ENCODE data around the gene ZNRF4.

Gene ZNRF4

DNA sequence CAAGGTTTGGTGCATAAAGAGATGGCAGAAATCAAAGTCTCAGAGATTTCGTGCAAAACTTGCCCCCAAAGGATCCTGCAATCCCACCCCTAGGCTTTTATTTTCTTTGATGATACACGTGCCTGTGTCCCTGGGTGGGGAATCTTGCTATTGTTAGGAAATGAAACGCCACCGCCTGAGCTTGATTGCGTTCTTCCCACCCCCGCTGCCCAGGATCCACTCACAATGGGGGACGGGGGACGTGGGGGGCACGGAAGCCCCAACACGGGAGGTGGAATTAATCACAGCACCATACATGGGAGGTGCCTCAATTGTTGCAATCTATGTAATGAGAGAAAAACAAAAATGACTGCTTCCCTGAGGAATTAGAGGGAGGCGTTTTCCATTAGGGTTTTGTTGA lies 39.6 kb downstream of the ZNRF4 start:
- no peaks in the 10 kb centered on the region for H3K36me3 Mint-ChIP-seq (ENCODE audit: low read depth)
- no peak overlapping the region for H3K27ac Mint-ChIP-seq
- H3K9me3 Mint-ChIP-seq, result peaks cover 5% of the 10 kb centered on the region
- H3K4me3 Mint-ChIP-seq, result no peak overlapping the region
- no peaks in the 10 kb centered on the region for H3K4me1 Mint-ChIP-seq (ENCODE audit: low read depth)
- H3K27me3 Mint-ChIP-seq (ENCODE audit: low read depth), result peaks cover 19% of the 10 kb centered on the region

DNA sequence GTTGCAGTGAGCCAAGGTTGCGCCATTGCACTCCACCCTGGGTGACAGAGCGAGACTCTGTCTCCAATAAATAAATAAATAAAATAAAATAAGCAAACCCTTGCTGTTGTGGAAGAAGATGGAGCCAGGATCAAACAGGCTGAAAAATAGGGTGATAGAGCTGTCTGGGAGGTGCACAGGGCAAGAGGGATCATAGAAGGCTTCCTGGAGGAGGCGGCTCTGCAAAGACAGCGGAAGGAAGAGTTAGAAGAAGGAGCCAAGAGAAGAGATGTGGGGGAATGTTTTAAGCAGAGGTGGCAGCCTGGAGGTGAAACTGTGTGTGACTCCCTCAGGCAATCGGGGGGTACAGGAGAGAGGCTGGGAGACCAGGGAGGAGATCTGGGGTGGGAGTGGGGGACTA lies 40.6 kb downstream of the ZNRF4 start:
- no peaks in the 10 kb centered on the region for H3K36me3 Mint-ChIP-seq (ENCODE audit: low read depth)
- no peaks in the 10 kb centered on the region for H3K4me1 Mint-ChIP-seq (ENCODE audit: low read depth)
- no peak overlapping the region for H3K27ac Mint-ChIP-seq
- H3K9me3 Mint-ChIP-seq, result peaks cover 6% of the 10 kb centered on the region
- H3K4me3 Mint-ChIP-seq, result no peak overlapping the region
- peaks cover 19% of the 10 kb centered on the region for H3K27me3 Mint-ChIP-seq (ENCODE audit: low read depth)

DNA sequence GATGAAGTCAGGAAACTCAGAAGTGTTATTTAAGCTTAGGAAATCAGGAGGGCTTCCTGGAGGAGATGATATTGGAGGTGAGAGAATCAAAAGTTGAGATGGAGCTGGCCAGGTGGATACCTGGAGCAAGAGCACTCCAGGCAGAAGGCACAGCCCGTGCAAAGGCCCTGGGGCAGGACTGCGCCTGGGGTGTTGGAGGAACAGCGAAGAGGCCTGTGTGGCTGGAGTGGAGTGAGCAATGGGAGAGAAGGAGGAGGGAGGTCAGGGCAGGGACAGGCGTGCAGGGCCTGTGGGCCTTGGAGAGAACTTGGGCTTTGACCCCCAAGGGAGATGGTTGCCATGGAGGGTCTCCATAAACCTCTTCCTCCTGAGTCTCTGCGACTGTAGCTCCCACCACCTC lies 42.1 kb downstream of the ZNRF4 start:
- H3K27ac Mint-ChIP-seq, result no peak overlapping the region
- peaks cover 19% of the 10 kb centered on the region for H3K27me3 Mint-ChIP-seq (ENCODE audit: low read depth)
- H3K4me3 Mint-ChIP-seq, result no peak overlapping the region
- peaks cover 17% of the 10 kb centered on the region for H3K9me3 Mint-ChIP-seq
- no peaks in the 10 kb centered on the region for H3K4me1 Mint-ChIP-seq (ENCODE audit: low read depth)
- no peaks in the 10 kb centered on the region for H3K36me3 Mint-ChIP-seq (ENCODE audit: low read depth)

DNA sequence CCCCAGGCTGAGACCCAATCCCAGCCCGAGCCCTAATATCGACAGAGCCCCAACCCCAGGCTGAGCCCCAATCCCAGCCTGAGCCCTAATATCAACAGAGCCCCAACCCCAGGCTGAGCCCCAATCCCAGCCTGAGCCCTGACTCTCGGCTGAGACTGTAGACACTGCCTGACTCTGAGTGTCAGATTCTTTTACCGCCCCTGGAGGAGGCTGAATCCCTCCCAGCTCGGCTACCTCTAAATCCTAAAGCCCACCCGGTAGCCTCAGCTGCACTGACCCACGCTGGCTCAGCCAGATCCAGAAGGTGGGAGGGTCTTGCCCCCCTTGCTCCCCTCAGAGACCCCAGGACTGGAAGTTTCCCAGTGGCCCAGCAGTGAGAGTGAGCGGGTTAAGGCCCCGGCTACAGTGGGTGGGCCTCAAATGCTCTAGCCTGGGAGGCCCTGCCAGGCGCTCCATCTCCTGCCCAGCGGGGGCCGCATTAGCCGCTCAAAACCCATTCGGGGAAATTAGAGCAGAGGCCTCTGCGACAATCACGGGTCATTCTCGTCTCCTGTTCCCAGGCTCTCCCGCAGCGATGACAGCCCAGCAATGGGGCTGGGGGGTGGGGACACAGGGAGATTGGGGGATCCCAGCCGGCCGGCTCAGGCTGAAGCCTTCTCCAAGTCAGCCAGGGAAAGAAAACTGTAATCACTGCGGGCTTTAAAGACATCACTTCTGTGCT lies 43.8 kb downstream of the ZNRF4 start:
- H3K4me3 Mint-ChIP-seq, result no peak overlapping the region
- H3K27me3 Mint-ChIP-seq (ENCODE audit: low read depth), result peaks cover 6% of the 10 kb centered on the region
- peaks cover 29% of the 10 kb centered on the region for H3K9me3 Mint-ChIP-seq
- no peaks in the 10 kb centered on the region for H3K4me1 Mint-ChIP-seq (ENCODE audit: low read depth)
- no peaks in the 10 kb centered on the region for H3K36me3 Mint-ChIP-seq (ENCODE audit: low read depth)
- H3K27ac Mint-ChIP-seq, result no peak overlapping the region

DNA sequence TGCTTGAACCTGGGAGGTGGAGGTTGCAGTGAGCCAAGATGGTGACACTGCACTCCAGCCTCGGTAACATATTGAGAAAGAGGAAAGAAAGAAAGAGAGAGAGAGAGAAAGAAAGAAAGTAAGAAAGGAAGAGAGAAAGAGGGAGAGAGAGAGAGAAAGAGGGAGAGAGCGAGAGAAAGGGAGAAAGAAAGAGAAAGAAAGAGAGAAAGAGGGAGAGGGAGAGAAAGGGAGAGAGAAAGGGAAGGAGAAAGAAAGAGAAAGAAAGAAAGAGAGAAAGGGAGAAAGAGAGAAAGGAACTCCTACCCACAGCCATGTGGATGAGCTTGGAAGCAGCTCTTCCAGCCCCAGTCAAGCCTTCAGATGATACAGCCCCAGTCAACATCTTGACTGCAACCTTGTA lies 46.7 kb downstream of the ZNRF4 start:
- Mint-ChIP-seq H3K4me1 (ENCODE audit: low read depth) (no peaks in the 10 kb centered on the region), H3K36me3 (ENCODE audit: low read depth) (peaks cover 2% of the 10 kb centered on the region), H3K4me3 (no peak overlapping the region), H3K27me3 (ENCODE audit: low read depth) (no peaks in the 10 kb centered on the region), H3K27ac (no peak overlapping the region), H3K9me3 (peaks cover 39% of the 10 kb centered on the region)

DNA sequence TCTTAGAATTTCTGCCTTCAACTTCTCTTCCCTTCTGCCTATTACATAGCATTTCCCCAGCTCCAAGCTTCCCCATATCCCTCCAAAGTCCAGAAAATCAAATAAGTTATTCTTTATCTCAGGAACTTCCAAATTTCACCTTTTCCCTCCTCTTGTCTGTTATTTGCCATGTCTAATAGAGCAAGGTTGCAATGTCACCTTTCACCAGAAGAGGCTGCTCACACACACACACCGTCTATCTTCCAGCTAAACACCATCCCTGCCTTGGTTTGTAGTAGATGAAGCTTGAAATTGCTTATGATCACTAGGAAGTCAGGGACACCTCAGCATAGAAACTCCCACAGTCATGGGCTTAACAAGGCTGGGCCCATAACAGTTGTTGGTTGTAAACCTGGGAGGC lies 48.4 kb downstream of the ZNRF4 start:
- Mint-ChIP-seq H3K36me3 (ENCODE audit: low read depth) (peaks cover 2% of the 10 kb centered on the region), H3K4me1 (ENCODE audit: low read depth) (no peaks in the 10 kb centered on the region), H3K4me3 (no peak overlapping the region), H3K27me3 (ENCODE audit: low read depth) (no peaks in the 10 kb centered on the region), H3K27ac (no peak overlapping the region), H3K9me3 (peaks cover 39% of the 10 kb centered on the region)

DNA sequence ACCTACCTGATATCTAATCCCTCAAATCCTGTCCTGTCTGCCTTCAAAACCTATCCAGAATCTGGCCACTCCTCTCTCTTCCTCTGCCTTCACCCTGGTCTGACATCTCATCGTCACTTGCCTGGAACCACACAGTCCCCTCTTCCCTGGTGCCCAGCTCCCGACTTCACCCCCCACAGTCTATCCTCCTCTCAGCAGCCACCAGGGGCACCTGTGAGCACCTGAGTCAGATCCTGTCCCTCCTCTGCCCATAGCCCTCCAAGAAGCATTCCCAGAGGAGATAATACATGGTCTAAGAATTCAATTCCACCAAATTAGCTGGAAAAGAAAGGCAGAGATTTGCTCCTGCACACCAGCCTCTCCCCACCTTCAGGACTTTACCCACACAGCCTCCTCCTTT lies 48.9 kb downstream of the ZNRF4 start:
- Mint-ChIP-seq H3K4me3 (no peak overlapping the region), H3K36me3 (ENCODE audit: low read depth) (peaks cover 2% of the 10 kb centered on the region), H3K27ac (no peak overlapping the region), H3K27me3 (ENCODE audit: low read depth) (no peaks in the 10 kb centered on the region), H3K9me3 (peaks cover 39% of the 10 kb centered on the region), H3K4me1 (ENCODE audit: low read depth) (no peaks in the 10 kb centered on the region)

Measured in T-helper 1 cell treated with Interleukin-12 subunit alpha and Interleukin-12 subunit beta and Interleukin-4 antibody, amounts not matched to agents 30 μg/mL and 1 μg/mL, for 36 hours (primary cell).